ENCODE data around the gene SLF2. TPM values are rescaled to one million over a fixed set of nuclear protein-coding genes. Genes with fewer than 3 reads are reported as not detected.

SLF2 gene
- total and polyA plus RNA-seq, 11 donors, result 7.5 to 26.9 (median 16.2) TPM

GRCh38 chr10:101005869-101006567, 93.3 kb downstream of the SLF2 start:
- peaks cover 6 to 52% (median 50%) of the 10 kb centered on the region in 9 donors for H3K36me3 ChIP-seq
- DNase-seq (no peak), ATAC-seq (no peak)
- 88 to 97% (median 92%) methylated on average over 4 of the region's 4 CpGs for WGBS, 4 donors
- TF ChIP-seq POLR2A (IDR thresholded peaks at IDR 0.05), result no peak
- TF ChIP-seq CTCF (IDR thresholded peaks at IDR 0.05), result no peak
- no peaks in the 10 kb centered on the region for H3K27me3 ChIP-seq
- no peak overlapping the region for H3K4me3 ChIP-seq
- intact Hi-C loops (cut with DNase I), result no loop called here
- H3K27ac ChIP-seq, result peak overlapping the region in 9 of 12 donors; percentile 11 to 100 (median 62)
- peaks cover 8 to 74% (median 51%) of the 10 kb centered on the region in 12 donors for H3K4me1 ChIP-seq
- no peaks in the 10 kb centered on the region for H3K9me3 ChIP-seq

GRCh38 chr10:101006593-101007098, 93.9 kb downstream of the SLF2 start:
- peak in 2 of 5 donors; percentile 55 to 63 for DNase-seq
- intact Hi-C loops (cut with DNase I), result no loop called here
- Histone ChIP-seq H3K36me3 (peaks cover 6 to 52% (median 50%) of the 10 kb centered on the region in 9 donors), H3K4me3 (no peak overlapping the region), H3K9me3 (no peaks in the 10 kb centered on the region), H3K27ac (peak overlapping the region; percentile 11 to 100 (median 58)), H3K27me3 (no peaks in the 10 kb centered on the region), H3K4me1 (peaks cover 7 to 70% (median 48%) of the 10 kb centered on the region in 12 donors)
- TF ChIP-seq CTCF (IDR thresholded peaks at IDR 0.05), result no peak
- 68 to 79% (median 77%) methylated on average over 23 to 33 of the region's 33 CpGs for WGBS, 4 donors
- ATAC-seq, result peak in 1 of 4 donors; percentile 36

- TF ChIP-seq CTCF (IDR thresholded peaks at IDR 0.05) (no peak), POLR2A (IDR thresholded peaks at IDR 0.05) (no peak)
- intact Hi-C loops (cut with DNase I), result no loop called here
- no peaks in the 10 kb centered on the region for H3K9me3 ChIP-seq
- peaks cover 6 to 52% (median 50%) of the 10 kb centered on the region in 9 donors for H3K36me3 ChIP-seq
- WGBS, 4 donors, result 50 to 57% (median 55%) methylated on average over 8 to 11 of the region's 11 CpGs
- H3K27ac ChIP-seq, result peak overlapping the region; percentile 11 to 100 (median 58)
- DNase-seq (peak in 3 of 5 donors; percentile 51 to 67 (median 59)), ATAC-seq (peak in 3 of 4 donors; percentile 5 to 57 (median 33))
- H3K4me3 ChIP-seq, result no peak overlapping the region
- no peaks in the 10 kb centered on the region for H3K27me3 ChIP-seq
- peaks cover 1 to 68% (median 46%) of the 10 kb centered on the region in 12 donors for H3K4me1 ChIP-seq
Observed at GRCh38 chr10:101007099-101007711, 94.4 kb downstream of the SLF2 start.
